M059J (cell line): ENCODE measurements around the gene SARDH. TPM values are rescaled to one million over a fixed set of nuclear protein-coding genes. Genes with fewer than 3 reads are reported as not detected.

Source experiments
- DNase-seq: peaks from one replicate; pipeline ENCODE4 v3.0.0-alpha.2; 2012; ENCODE audit warnings: low read depth
- total RNA-seq: library from RNA; depleted of rRNA; stranded (reverse); fragments of >200 nt; shearing (Covaris generic); gene quantifications from 2 replicates; pipeline ENCODE4 v1.2.3, GENCODE V29; 2014

SARDH gene
- total RNA-seq, 1 experiment from 2014 or later, result 1.3 TPM

GRCh38 chr9:133734590-133735414 lies 3.4 kb downstream of the SARDH start:
- DNase-seq, result no peak

- DNase-seq, result no peak
Measured at GRCh38 chr9:133733796-133734533, 4.2 kb downstream of the SARDH start.

GRCh38 chr9:133733421-133733795 lies 4.7 kb downstream of the SARDH start:
- no peak for DNase-seq

DNA sequence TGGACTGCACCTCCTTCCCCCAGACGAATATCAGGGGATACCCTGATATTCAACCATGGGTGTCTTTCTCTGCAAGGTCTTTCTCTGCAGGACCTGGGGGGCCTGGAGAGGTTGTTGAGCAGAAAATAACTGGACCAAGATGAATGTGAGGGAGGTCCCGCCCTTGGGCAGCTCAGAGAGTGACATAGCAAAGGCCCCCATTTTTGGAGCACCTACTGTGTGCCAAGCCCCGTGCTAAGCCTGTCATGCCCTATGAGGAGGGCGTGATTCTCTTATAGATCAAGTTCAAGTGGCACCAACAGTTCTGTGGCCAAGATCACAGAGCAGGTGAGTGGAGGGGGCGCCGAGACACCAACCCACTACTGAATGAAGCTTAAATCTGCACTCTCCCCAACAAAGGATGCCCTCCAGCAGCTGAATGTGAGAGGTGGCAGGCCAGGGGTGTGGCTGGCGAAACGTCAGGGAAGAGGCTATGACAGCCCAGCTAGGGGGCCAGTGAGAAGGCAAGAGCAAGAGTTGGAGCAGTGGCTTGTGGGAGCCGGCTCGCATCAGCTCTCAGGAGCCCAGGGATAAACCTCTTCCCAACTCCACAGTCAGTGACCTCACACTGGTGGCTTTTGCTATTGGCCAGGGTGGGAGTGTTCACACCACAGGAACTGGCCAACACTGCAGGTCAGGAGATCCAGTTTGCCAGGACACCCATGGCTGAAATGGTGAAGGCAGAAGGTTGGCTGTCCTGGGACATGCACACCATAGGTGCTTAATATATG lies 5.3 kb downstream of the SARDH start:
- no peak for DNase-seq

DNA sequence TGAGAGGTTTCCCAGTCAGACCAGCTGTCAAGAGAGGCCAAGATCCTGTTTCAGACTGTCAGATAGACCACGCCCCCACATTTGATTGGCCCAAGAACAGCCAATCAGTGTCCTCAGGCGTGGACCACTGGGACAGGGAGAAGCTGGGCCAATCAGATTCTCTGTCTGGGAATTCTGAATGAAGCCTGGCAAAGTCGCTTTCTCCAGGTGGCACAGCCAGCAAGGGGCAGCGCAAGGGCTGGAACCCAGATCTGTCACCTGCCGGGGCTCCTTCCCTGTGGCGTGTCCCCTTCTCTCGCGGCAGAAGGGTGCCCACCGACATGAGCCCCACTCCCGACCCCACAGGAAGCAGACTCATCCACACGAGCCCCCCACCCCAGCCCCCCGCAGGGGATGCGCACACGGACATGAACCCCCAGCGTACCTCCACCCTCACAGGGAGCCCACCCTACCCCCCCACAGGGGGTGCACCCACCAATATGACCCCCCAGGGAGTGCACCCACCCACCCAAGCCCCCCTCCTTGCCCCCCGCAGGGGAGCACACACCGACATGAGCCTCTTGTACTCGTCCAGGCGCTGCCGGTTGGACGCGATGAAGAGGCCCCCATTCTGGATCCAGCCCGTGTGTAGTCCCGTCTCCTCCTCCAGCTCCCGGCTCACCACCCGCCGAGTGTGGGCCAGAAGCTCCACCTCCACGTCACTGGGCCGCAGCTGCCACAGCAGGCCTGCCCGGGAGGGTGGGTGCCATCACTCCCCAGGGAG lies 6.1 kb downstream of the SARDH start:
- peak; percentile 67 for DNase-seq

GRCh38 chr9:133730994-133731715 lies 7.0 kb downstream of the SARDH start:
- DNase-seq, result no peak

DNA sequence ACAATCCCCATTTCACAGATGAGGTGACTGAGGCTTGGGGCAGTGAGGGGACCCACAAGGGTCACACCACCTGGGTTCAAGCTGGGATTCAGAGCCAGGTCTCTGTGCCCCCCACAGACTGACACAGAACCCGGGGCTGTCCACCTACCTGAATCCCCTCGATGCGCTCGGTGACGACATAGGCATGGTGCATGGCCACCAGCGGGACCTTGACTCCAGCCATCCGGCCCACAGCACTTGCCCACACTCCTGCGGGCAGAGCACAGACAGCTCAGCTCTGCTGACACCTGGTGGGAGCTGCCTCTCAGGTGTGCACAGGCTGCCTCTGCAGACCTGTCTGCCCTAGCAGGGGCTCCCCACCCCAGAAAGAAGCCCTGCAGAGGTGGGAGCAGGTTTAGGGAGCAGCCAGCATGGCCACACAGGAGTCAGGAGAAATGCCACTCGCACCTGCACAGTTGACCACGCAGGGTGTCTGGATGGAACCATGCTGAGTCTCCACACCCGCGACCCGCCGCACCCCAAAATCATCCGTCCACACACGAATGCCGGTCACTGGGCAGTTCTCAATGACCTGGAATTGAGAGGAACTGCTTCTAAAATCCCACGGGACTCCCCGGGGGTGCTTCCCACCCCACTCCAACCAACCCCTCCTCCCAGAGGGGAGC lies 8.4 kb downstream of the SARDH start:
- DNase-seq, result no peak

GRCh38 chr9:133728856-133729616 lies 9.1 kb downstream of the SARDH start:
- DNase-seq, result no peak

GRCh38 chr9:133727876-133728441 lies 10.2 kb downstream of the SARDH start:
- DNase-seq, result no peak

GRCh38 chr9:133727277-133727875 lies 10.8 kb downstream of the SARDH start:
- no peak for DNase-seq

DNA sequence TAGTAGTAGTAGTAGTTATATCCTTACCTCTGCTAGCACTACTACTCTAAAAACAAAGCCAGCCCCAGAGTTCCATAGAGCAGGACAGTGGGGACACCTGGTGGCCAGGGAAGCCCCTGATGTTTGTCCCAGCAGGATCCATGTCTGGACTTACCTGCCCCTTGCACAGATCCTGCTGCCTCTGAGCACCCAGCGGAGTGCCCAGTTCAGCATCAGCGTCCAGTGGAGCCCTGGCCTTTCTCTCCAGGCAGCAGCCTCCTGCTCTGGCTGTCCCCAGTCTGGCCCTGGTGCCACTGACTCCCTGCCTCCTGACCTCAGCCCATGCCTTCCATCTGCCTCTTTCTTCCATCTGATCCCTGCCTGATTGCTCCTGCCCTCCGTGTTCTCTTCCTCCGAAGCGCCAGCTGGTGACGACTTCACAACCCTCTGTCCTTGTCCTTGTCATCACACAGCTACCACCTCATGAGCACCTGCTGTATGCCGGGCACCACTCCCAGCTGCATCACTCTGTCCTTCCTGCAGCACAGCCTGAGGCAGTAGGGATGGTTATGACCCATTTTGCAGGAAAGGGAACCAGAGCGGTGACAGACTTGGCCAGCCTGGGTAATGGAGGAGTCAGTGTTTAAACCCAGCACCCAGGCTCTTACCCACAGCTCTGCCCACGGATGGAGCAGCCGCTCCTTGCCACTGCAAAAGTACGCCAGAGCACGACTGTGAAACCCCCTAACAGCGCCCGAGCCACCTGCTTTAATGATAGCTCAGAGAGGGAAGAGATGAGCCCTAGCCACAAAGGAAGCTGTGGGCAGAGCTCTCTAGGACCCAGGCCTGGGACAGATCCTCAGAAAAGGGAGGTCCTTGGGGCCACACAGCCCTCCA lies 11.5 kb downstream of the SARDH start:
- DNase-seq, result peak; percentile 66

GRCh38 chr9:133725886-133726285 lies 12.3 kb downstream of the SARDH start:
- no peak for DNase-seq

- DNase-seq, result no peak
Measured at GRCh38 chr9:133718563-133719315, 19.4 kb downstream of the SARDH start.

- DNase-seq, result no peak
Measured at GRCh38 chr9:133717113-133718031, 20.8 kb downstream of the SARDH start.

DNA sequence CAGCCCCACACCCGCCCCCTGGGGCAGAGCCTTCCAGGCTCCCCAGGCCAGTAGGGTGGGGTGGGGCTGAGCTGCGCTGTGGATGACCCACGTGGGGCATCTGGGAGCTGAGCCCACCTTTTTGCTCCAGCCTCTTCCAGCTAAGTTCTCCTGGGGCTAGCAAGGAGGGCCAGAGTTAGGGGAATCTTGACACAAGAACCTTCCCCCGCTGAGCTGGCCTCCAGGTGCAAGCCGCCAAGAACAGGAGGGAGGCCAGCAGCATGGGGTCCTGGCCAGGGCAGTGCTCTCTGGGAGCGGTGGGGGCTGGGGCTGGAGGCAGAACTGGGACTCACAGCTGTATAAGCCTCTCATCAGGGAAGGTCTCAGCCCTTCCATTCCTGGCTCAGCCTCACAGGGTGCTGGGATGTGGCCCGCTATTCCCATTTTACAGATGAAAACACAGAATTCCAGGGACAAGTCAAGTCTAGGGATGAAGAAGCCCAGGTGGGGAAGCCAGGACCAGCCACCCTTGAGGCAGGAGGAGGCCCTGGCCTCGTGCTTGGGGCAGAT lies 21.5 kb downstream of the SARDH start:
- no peak for DNase-seq
